Measurements from ENCODE around the gene UNC13C.
"Not testable (repeated sequence)": the region's sequence is repeated elsewhere in the genome, so short reads cannot be mapped to it uniquely, and the experiment has no call there.

- TF ChIP-seq CTCF (conservative IDR thresholded peaks at IDR 0.05; ENCODE audit: low read length); EZH2phosphoT487 (IDR thresholded peaks at IDR 0.05; ENCODE audit: borderline replicate concordance, low read depth, low read length): not testable (repeated sequence)
Observed at GRCh38 chr15:54450288-54450687, 472.0 kb downstream of the UNC13C start.

Measured in OCI-LY7 (cell line).